HG03575 (cell line): ENCODE measurements around the gene OR6M1.

Experiments used
- ATAC-seq: cut with Tn5 transposase; IDR thresholded peaks from one replicate; pipeline ENCODE4 v1.9.1; 2021; ENCODE audit not compliant: unreplicated experiment, insufficient number of reproducible peaks, low FRiP score; ENCODE audit errors: extremely low read depth

Gene OR6M1

GRCh38 chr11:123783536-123783935 lies 22.6 kb downstream of the OR6M1 start:
- ATAC-seq = no peak

DNA sequence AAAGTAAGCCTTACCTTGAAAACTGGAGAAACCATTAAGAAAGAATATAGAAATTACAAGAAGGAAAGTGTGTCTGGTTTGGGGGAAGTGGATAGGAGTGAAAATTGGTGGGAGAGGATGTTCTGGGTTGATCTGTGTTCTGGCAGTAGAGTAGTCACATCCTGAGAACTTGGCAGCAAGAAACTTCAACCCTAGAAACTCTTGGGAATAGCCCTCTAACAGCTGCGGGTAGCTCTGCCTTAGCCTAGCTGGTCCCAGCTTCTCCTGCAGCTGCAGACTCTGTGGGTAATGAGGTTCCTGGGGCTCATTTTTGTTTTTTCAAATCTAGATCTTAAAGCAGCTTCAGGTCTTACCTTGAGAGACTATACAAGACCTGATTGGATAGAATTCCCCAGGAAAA lies 27.6 kb downstream of the OR6M1 start:
- ATAC-seq = no peak

GRCh38 chr11:123775715-123776549 lies 30.2 kb downstream of the OR6M1 start:
- ATAC-seq = no peak

DNA sequence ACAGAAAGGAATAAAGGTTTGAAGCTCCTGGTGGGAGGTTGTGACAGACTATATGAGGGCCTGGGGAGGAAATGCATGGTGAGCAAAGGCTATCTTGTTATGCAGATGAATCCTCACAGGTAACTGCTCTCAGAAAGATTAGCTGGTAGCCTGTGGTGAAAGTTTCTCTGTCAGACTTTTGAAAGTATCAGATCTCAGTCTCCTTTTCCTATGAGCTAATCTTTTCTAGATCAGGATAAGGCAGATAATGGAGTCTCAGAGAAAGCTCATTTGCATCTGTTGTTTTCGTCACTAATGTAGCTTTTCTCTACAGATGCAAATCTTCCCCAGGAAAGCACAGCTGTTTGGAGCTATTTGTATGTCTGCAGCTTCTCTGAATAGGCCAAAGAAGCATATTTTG lies 30.9 kb downstream of the OR6M1 start:
- ATAC-seq = no peak

GRCh38 chr11:123773959-123774358 lies 32.2 kb downstream of the OR6M1 start:
- ATAC-seq = no peak

DNA sequence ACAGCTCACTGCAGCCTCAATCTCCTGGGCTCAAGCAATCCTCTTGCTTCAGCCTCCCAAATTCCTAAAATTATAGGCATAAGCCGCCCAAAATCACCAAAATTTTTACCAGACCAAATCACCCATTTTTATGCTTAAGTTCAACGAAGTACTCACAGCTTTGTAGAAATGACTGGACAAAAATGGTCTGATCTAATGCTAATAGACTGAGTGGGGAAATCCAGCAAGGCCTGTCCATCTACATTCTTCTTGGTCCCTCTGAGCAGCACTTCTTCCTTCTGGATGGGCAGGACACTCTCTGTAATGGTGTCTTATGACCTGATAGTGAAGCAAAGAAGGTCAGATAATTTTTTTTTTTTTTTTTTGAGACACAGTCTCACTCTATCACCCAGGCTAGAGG lies 33.1 kb downstream of the OR6M1 start:
- no peak for ATAC-seq

DNA sequence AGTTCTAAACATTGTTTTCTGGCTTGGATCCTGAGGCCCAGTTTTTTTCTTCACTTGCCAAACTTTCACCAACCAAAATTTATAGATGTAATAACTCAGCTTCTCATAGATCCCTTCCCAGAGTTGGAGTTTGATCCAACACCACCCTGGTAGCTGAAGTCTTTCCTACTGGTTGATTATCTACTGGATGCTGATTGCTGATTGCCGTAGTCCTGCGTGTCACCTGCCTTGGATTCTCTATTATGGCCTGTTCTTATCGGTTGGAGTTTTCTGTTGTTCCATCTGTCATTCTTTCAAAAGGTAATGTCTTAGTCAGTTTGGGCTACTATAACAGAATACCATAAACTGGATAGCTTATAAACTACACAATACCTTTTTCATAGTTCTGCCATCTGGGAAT lies 34.5 kb downstream of the OR6M1 start:
- no peak for ATAC-seq

DNA sequence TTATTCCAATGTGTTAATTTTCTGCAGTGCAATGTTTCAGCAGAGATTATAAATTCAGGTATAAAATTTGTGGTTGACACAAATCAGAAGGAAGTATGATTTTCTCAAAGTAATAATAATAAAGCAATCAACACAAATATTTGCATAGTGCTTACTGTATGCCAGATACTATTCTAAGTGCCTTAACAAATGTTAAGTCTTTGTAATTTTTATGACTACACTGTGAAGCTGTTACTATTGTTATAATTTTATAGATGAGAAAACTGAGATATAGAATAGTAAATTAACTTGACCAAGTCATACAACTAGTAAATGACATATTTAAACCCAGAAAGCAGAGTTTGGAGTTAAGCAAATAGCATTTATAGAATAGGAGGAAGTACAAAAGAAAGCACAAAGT lies 35.4 kb downstream of the OR6M1 start:
- ATAC-seq = no peak

DNA sequence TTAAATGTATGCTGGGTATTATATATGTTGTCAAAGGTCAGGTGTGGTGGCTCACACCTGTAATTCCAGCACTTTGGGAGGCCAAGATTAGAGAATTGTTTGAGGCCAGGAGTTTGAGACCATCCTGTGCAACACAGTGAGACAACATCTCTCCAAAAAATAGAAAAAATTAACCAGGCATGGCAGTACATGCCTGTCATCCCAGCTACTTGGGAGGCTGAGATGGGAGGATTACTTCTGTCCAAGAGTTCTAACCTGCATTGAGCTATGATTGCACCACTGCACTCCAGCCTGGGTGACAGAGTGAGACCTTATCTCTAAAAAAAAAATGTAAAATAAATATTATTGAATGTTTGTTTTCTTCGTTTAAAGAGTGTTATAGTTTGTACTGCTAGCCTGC lies 40.5 kb downstream of the OR6M1 start:
- no peak for ATAC-seq

GRCh38 chr11:123762422-123762821 lies 43.7 kb downstream of the OR6M1 start:
- ATAC-seq = no peak

- ATAC-seq = peak; percentile 75
Measured at GRCh38 chr11:123760894-123761293, 45.3 kb downstream of the OR6M1 start.

DNA sequence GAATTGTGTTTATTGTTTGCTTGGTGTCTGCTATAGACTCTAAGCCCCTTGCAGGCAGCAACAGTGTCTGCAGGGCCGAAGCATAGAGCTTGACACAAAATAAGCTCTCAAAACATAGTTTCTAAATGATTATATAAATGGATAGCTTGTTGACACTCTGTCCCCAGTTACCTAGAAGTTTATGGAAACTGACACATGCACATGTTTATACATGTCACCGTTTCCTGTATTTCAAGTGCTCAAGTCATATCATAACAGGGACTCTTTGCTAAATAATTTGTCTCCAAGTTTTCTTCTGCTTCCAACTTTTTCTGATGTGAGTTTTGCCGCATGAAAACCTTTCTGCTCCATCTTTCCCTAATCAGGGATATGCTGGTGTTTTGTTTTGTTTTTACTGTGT lies 48.2 kb downstream of the OR6M1 start:
- ATAC-seq = no peak

DNA sequence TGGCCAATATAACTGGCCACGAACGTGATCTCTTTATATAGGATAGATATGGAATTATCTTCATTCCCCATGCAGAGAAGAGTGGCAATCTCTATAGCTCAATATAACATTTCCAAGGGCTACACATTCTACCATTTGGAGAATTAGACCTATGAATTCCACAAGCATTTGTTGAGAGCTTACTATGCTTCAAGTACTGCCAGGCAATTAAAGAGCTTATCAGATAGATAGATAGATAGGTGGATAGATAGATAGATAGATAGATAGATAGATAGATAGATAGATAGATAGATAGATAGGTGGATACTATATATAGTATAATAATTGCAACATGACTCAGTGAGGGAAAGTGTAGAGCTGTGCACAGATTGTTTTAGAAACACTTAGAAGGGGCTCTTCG lies 50.3 kb downstream of the OR6M1 start:
- no peak for ATAC-seq
